ENCODE measurements around the gene PLA2G6. TPM values are rescaled to one million over a fixed set of nuclear protein-coding genes. Genes with fewer than 3 reads are reported as not detected.
A peak's percentile ranks its signal among the peaks of the same experiment; 100 is the strongest.

The PLA2G6 gene
- polyA plus RNA-seq, 2 of the 4 experiments (the other 2 are of a cell fraction) = 7.4 to 7.6 TPM

- Histone ChIP-seq H3K9me3 (no peaks in the 10 kb centered on the region), H3K4me3 (no peak overlapping the region), H3K27ac (peak overlapping the region; percentile 44 to 68; a peak in 4 of 6 replicates), H3K4me1 (peaks cover 28% of the 10 kb centered on the region), H3K4me2 (peak overlapping the region; percentile 30; the same call in 1 of the 3 replicates)
- TF ChIP-seq BHLHE40 (IDR thresholded peaks at IDR 0.05; ENCODE audit: low read depth, low read length) (no peak), FOXS1 (CRISPR knock-in tag; IDR thresholded peaks at IDR 0.05) (no peak)
- DNase-seq (ENCODE audit: low read depth in 1 of 2, low spot score in 1 of 2) = no peak
- ATAC-seq = no peak
- FAIRE-seq = no peak
- ChIA-PET CTCF (interaction anchor here (0.7 kb wide), 1 partner anchor 57 kb away, joined by 3 read pairs; no protein-coding TSS in a partner anchor), POLR2A (no interaction called here)
- 73% methylated on average over 16 of the region's 16 CpGs for WGBS (ENCODE audit: missing lambda C conversion rate)
Observed at GRCh38 chr22:38171927-38172831, 9.5 kb downstream of the PLA2G6 start.

GRCh38 chr22:38170469-38170868, 11.2 kb downstream of the PLA2G6 start:
- Histone ChIP-seq H3K4me1 (peaks cover 35% of the 10 kb centered on the region), H3K4me3 (no peak overlapping the region), H3K4me2 (no peak overlapping the region), H3K27ac (no peak overlapping the region), H3K9me3 (no peaks in the 10 kb centered on the region)
- 86% methylated on average over 5 of the region's 5 CpGs for WGBS (ENCODE audit: missing lambda C conversion rate)
- CTCF ChIA-PET = interaction anchor here (0.7 to 1.0 kb wide), 2 partner anchors 55 to 170 kb away, joined by 3 to 4 read pairs; no protein-coding TSS in a partner anchor
- DNase-seq (ENCODE audit: low read depth in 1 of 2, low spot score in 1 of 2) = no peak
- ATAC-seq = no peak
- POLR2A ChIA-PET = no interaction called here
- no peak for FAIRE-seq
- no peak for TF ChIP-seq JUN (IDR thresholded peaks at IDR 0.05)
- TF ChIP-seq MYC (IDR thresholded peaks at IDR 0.05; ENCODE audit: borderline replicate concordance, low read length) = no peak
- TF ChIP-seq, protein P1, sequence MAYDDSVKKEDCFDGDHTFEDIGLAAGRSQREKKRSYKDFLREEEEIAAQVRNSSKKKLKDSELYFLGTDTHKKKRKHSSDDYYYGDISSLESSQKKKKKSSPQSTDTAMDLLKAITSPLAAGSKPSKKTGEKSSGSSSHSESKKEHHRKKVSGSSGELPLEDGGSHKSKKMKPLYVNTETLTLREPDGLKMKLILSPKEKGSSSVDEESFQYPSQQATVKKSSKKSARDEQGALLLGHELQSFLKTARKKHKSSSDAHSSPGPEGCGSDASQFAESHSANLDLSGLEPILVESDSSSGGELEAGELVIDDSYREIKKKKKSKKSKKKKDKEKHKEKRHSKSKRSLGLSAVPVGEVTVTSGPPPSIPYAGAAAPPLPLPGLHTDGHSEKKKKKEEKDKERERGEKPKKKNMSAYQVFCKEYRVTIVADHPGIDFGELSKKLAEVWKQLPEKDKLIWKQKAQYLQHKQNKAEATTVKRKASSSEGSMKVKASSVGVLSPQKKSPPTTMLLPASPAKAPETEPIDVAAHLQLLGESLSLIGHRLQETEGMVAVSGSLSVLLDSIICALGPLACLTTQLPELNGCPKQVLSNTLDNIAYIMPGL (CRISPR knock-in tag; IDR thresholded peaks at IDR 0.05; ENCODE audit: borderline replicate concordance) = no peak
- TF ChIP-seq, protein P2, sequence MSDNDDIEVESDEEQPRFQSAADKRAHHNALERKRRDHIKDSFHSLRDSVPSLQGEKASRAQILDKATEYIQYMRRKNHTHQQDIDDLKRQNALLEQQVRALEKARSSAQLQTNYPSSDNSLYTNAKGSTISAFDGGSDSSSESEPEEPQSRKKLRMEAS (IDR thresholded peaks at IDR 0.05) = no peak
- no peak for TF ChIP-seq ZFP36 (IDR thresholded peaks at IDR 0.05; ENCODE audit: borderline replicate concordance, partially characterized antibody)
- TF ChIP-seq, protein P3, sequence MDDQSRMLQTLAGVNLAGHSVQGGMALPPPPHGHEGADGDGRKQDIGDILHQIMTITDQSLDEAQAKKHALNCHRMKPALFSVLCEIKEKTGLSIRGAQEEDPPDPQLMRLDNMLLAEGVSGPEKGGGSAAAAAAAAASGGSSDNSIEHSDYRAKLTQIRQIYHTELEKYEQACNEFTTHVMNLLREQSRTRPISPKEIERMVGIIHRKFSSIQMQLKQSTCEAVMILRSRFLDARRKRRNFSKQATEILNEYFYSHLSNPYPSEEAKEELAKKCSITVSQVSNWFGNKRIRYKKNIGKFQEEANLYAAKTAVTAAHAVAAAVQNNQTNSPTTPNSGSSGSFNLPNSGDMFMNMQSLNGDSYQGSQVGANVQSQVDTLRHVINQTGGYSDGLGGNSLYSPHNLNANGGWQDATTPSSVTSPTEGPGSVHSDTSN (IDR thresholded peaks at IDR 0.05) = no peak
- TF ChIP-seq EHF (CRISPR knock-in tag; IDR thresholded peaks at IDR 0.05) = no peak
- TF ChIP-seq CHD2 (IDR thresholded peaks at IDR 0.05; ENCODE audit: low read length, partially characterized antibody) = no peak

- Histone ChIP-seq H3K9me3 (no peaks in the 10 kb centered on the region), H3K4me2 (no peak overlapping the region), H3K4me1 (peaks cover 47% of the 10 kb centered on the region), H3K27ac (no peak overlapping the region; a peak in 1 of 6 replicates), H3K4me3 (no peak overlapping the region)
- TF ChIP-seq MYC (IDR thresholded peaks at IDR 0.05; ENCODE audit: borderline replicate concordance, low read length) = no peak
- no peak for TF ChIP-seq POLR2AphosphoS2 (conservative IDR thresholded peaks at IDR 0.05; ENCODE audit: low read length)
- no peak for TF ChIP-seq CBX8 (IDR thresholded peaks at IDR 0.05)
- TF ChIP-seq HDAC2 (IDR thresholded peaks at IDR 0.05) = no peak
- TF ChIP-seq FOSB (CRISPR knock-in tag; IDR thresholded peaks at IDR 0.05) = no peak
- TF ChIP-seq ZNF302 (CRISPR knock-in tag; IDR thresholded peaks at IDR 0.05) = no peak
- TF ChIP-seq JUN (IDR thresholded peaks at IDR 0.05) = no peak
- no peak for TF ChIP-seq RAD21 (conservative IDR thresholded peaks at IDR 0.05 in 1 of 2, IDR thresholded peaks at IDR 0.05 in 1 of 2)
- no peak for TF ChIP-seq CEBPB (IDR thresholded peaks at IDR 0.05)
- TF ChIP-seq RFX5 (IDR thresholded peaks at IDR 0.05) = no peak
- TF ChIP-seq BHLHE40 (IDR thresholded peaks at IDR 0.05; ENCODE audit: low read depth, low read length) = no peak
- TF ChIP-seq TFCP2L1 (CRISPR knock-in tag; IDR thresholded peaks at IDR 0.05) = no peak
- TF ChIP-seq CHD4 (IDR thresholded peaks at IDR 0.05; ENCODE audit: borderline replicate concordance) = no peak
- no peak for TF ChIP-seq NFE2L2 (conservative IDR thresholded peaks at IDR 0.05; ENCODE audit: low read length)
- TF ChIP-seq, protein P4, sequence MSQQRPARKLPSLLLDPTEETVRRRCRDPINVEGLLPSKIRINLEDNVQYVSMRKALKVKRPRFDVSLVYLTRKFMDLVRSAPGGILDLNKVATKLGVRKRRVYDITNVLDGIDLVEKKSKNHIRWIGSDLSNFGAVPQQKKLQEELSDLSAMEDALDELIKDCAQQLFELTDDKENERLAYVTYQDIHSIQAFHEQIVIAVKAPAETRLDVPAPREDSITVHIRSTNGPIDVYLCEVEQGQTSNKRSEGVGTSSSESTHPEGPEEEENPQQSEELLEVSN (IDR thresholded peaks at IDR 0.05; ENCODE audit: borderline replicate concordance, low read depth) = no peak
- no peak for TF ChIP-seq RNF2 (IDR thresholded peaks at IDR 0.05; ENCODE audit: borderline replicate concordance, low read depth)
- DNase-seq (ENCODE audit: low read depth in 1 of 2, low spot score in 1 of 2) (no peak), FAIRE-seq (no peak), ATAC-seq (no peak)
- WGBS (ENCODE audit: missing lambda C conversion rate) = 96% methylated on average over 8 of the region's 17 CpGs
- ChIA-PET CTCF (no interaction called here), POLR2A (no interaction called here)
Observed at GRCh38 chr22:38169116-38169515, 12.5 kb downstream of the PLA2G6 start.
